OCI-LY3 (cell line): ENCODE measurements around the gene HID1.

Source experiments
- H2AFZ ChIP-seq: fragments of 200-600, 300-600 bp; shearing (Covaris generic); 2 replicates; pipeline ENCODE4 v1.6.0; 2014; ENCODE audit warnings: antibody characterized with exemption, low read depth, low read length
- H3K27ac ChIP-seq: fragments of 200-600, 300-600 bp; sonication (generic); 2 replicates; pipeline ENCODE4 v1.5.1; 2014; ENCODE audit warnings: mild to moderate bottlenecking, low read length, moderate library complexity, mixed read lengths
- H3K27me3 ChIP-seq: fragments of 200-600, 300-600 bp; sonication (generic); 2 replicates; pipeline ENCODE4 v1.6.1; 2014; ENCODE audit warnings: low read depth, low read length, mixed read lengths
- H3K36me3 ChIP-seq: fragments of 200-600, 300-600 bp; sonication (generic); replicated peaks from 2 replicates; pipeline ENCODE3; 2014; ENCODE audit warnings: low read depth, low read length, mixed read lengths
- H3K4me1 ChIP-seq: fragments of 300-600, 200-600 bp; sonication (generic); 2 replicates; pipeline ENCODE4 v1.6.1; 2014; ENCODE audit warnings: low read length, mixed read lengths
- H3K4me2 ChIP-seq: fragments of 200-600, 300-600 bp; sonication (generic); 2 replicates; pipeline ENCODE4 v1.6.1; 2014; ENCODE audit warnings: low read length, mixed read lengths
- H3K4me3 ChIP-seq: fragments of 300-600, 200-600 bp; sonication (generic); 2 replicates; pipeline ENCODE4 v1.5.1; 2014; ENCODE audit warnings: antibody characterized with exemption, mild to moderate bottlenecking, low read length, moderate library complexity
- H3K79me2 ChIP-seq: fragments of 300-600, 200-600 bp; shearing (Covaris generic); 2 replicates; pipeline ENCODE4 v1.6.1; 2014; ENCODE audit warnings: mild to moderate bottlenecking, low read length, mixed read lengths
- H3K9ac ChIP-seq: fragments of 300-600, 200-600 bp; shearing (Covaris generic); 2 replicates; pipeline ENCODE4 v1.6.0; 2014; ENCODE audit warnings: mild to moderate bottlenecking, low read length, moderate library complexity
- H3K9me3 ChIP-seq: fragments of 200-600, 300-600 bp; shearing (Covaris generic); 2 replicates; pipeline ENCODE4 v1.6.1; 2014; ENCODE audit warnings: low read length, mixed read lengths; ENCODE audit not compliant: insufficient read depth
- H4K20me1 ChIP-seq: fragments of 200-600, 300-600 bp; sonication (generic); 2 replicates; pipeline ENCODE4 v1.6.1; 2016; ENCODE audit warnings: low read length, mixed read lengths; ENCODE audit not compliant: insufficient read depth
- EZH2phosphoT487 ChIP-seq: fragments of 200-600 bp; shearing (Covaris generic); IDR thresholded peaks from 2 replicates; pipeline ENCODE4 v1.6.1; 2018; ENCODE audit warnings: antibody characterized with exemption, mixed run types, low read depth
- TF ChIP-seq, protein P1 (sequence below): fragments of 200-600, 300-600 bp; sonication (generic); IDR thresholded peaks from 2 replicates; pipeline ENCODE4 v1.5.1; 2014; ENCODE audit warnings: antibody characterized with exemption, low read length, low read depth

HID1 gene

DNA sequence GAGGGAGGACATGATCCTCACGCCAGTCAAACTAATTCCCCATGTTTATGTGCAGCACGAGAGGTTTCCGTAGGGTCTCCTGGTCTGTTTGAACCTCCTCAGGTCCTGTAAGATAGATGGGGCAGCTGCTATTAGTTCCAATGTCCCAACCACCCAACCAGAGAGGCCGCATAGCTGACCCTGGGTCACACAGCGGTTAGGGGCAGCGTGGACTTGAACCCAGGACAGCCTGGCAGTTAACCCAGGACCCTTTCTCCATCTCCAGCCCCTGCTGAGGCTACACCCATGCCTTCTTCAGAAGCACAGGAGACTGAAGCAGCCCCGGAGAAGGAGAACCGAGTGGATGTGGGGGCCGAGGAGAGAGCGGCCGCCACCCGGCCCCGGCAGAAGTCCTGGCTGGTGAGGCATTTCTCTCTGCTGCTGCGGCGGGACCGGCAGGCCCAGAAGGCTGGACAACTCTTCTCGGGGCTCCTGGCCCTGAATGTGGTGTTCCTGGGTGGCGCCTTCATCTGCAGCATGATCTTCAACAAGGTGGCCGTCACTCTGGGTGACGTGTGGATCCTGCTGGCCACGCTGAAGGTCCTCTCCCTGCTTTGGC, 31.3 kb downstream of the HID1 start:
- Histone ChIP-seq H4K20me1 (no peaks in the 10 kb centered on the region), H3K36me3 (no peaks in the 10 kb centered on the region), H3K4me1 (peaks cover 16% of the 10 kb centered on the region), H3K9me3 (no peaks in the 10 kb centered on the region), H3K9ac (no peak overlapping the region), H2AFZ (no peak overlapping the region), H3K79me2 (no peaks in the 10 kb centered on the region), H3K4me3 (no peak overlapping the region), H3K27me3 (no peaks in the 10 kb centered on the region), H3K27ac (no peak overlapping the region), H3K4me2 (no peak overlapping the region)
- TF ChIP-seq, protein P1, sequence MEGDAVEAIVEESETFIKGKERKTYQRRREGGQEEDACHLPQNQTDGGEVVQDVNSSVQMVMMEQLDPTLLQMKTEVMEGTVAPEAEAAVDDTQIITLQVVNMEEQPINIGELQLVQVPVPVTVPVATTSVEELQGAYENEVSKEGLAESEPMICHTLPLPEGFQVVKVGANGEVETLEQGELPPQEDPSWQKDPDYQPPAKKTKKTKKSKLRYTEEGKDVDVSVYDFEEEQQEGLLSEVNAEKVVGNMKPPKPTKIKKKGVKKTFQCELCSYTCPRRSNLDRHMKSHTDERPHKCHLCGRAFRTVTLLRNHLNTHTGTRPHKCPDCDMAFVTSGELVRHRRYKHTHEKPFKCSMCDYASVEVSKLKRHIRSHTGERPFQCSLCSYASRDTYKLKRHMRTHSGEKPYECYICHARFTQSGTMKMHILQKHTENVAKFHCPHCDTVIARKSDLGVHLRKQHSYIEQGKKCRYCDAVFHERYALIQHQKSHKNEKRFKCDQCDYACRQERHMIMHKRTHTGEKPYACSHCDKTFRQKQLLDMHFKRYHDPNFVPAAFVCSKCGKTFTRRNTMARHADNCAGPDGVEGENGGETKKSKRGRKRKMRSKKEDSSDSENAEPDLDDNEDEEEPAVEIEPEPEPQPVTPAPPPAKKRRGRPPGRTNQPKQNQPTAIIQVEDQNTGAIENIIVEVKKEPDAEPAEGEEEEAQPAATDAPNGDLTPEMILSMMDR, result no peak
- no peak for TF ChIP-seq EZH2phosphoT487

DNA sequence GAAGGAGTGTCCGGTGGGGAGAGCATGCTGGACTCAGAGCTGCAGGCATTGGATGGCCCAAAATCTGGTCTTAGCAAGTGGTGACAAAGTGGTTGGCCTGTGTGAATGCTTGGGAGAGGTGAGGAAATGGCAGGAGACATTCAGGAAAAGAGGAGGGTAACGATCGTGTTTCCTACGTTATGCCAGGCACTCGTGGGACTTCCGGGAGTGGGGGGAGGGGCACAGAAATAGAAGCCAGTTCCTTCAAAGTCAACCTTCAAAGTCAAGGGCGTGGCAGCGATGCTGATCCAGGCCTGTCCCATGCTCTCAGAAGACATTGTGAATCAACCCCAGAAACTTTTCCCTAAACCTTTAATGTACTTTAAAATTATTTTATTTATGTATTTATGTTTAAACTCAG, 33.0 kb downstream of the HID1 start:
- H3K79me2 ChIP-seq, result no peaks in the 10 kb centered on the region

DNA sequence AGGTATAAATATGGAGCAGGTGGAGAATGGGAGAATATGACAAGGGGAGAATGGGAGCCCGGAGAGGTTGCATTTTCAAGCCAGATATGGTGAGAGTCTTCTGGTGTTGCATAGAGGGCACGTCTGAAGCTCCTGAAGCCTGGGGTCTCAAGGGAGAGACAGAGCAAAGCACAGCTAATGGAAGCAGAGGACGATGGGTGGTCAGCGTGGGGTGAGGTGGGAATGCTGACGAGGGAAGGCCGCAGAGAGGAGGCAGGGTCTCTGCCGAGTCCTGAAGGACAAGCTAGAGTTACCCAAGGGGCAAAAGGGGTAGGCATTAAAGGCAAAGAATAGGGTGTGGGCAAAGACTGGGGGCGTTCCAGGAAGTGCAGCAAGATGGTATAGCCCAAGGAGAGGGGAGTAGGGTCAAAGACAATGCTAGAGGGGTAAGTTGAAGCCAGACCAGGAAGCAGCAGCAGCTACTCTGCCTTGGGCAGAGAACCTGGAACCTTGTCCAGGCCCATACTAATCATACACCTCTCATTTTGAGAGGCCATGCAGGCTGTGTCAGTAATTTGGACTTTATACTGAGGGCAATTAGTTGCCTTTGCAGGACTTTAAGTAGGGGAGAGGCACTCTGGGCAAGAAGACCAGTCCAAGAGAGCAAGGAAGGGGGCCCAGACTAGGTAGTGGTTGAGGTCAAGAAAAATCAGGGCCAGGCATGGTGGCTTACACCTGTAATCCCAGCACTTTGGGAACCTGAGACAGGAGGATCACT, 34.2 kb downstream of the HID1 start:
- H3K4me2 ChIP-seq, result no peak overlapping the region
- H4K20me1 ChIP-seq, result no peaks in the 10 kb centered on the region
- no peaks in the 10 kb centered on the region for H3K9me3 ChIP-seq
- TF ChIP-seq EZH2phosphoT487, result no peak
- TF ChIP-seq, protein P1, result no peak
- no peak overlapping the region for H2AFZ ChIP-seq
- no peaks in the 10 kb centered on the region for H3K4me1 ChIP-seq
- H3K27me3 ChIP-seq, result no peaks in the 10 kb centered on the region
- H3K9ac ChIP-seq, result no peak overlapping the region
- no peaks in the 10 kb centered on the region for H3K79me2 ChIP-seq
- no peaks in the 10 kb centered on the region for H3K36me3 ChIP-seq
- H3K27ac ChIP-seq, result no peak overlapping the region
- no peak overlapping the region for H3K4me3 ChIP-seq

More for the DNA sequence above, 33.0 kb downstream of the HID1 start:
- H3K4me1 ChIP-seq, result no peaks in the 10 kb centered on the region; the same call in 1 of the 2 replicates
- TF ChIP-seq, protein P1, result no peak
- TF ChIP-seq EZH2phosphoT487, result no peak
- H2AFZ ChIP-seq, result no peak overlapping the region
- H3K4me3 ChIP-seq, result no peak overlapping the region
- H3K9ac ChIP-seq, result no peak overlapping the region
- H3K27me3 ChIP-seq, result no peaks in the 10 kb centered on the region
- H3K9me3 ChIP-seq, result no peaks in the 10 kb centered on the region
- H3K36me3 ChIP-seq, result no peaks in the 10 kb centered on the region
- H3K4me2 ChIP-seq, result no peak overlapping the region
- no peak overlapping the region for H3K27ac ChIP-seq
- no peaks in the 10 kb centered on the region for H4K20me1 ChIP-seq
